ENCODE measurements around the gene CIB2. TPM values are rescaled to one million over a fixed set of nuclear protein-coding genes. Genes with fewer than 3 reads are reported as not detected.

The CIB2 gene
- polyA plus RNA-seq, 1 donor (not counting 4 experiments of a cell fraction or from before 2014, with no cell fraction given) = 4.1 TPM

DNA sequence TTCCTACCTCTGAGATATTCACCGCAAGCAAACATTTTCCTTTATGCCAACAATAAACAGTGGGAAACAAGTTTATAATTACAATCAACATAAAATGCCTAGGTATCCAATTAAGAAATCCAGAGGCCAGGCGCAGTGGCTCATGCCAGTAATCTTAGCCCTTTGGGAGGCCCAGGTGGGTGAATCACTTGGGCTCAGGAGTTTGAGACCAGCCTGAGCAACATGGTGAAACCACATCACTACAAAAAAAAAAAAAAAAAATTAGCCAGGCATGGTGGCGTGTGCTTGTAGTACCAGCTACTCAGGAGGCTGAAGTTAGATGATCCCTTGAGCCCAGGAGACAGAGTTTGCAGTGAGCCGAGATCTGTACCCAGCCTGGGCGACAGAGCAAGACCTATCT is 71.0 kb downstream of the CIB2 start:
- Histone ChIP-seq H3K4me1 (ENCODE audit: control insufficient read depth, extremely low read depth, insufficient read depth, low read length) (peaks cover 37% of the 10 kb centered on the region), H3K79me2 (ENCODE audit: control insufficient read depth, insufficient read depth, low read length) (peaks cover 68% of the 10 kb centered on the region), H2AFZ (ENCODE audit: control insufficient read depth, low read length) (no peak overlapping the region), H3K4me3 (ENCODE audit: control insufficient read depth in 2 of 3, extremely low read depth in 1 of 3, insufficient read depth in 2 of 3, low read depth in 1 of 3, low read length in 3 of 3) (no peak overlapping the region), H3K9me1 (ENCODE audit: control insufficient read depth, extremely low read depth, insufficient read depth, low read length) (peaks cover 2% of the 10 kb centered on the region), H3K27ac (ENCODE audit: control insufficient read depth, insufficient read depth, low read length) (no peak overlapping the region), H3K9me3 (ENCODE audit: control insufficient read depth, low read depth, low read length) (no peaks in the 10 kb centered on the region), H3K27me3 (ENCODE audit: control insufficient read depth, extremely low read depth, insufficient read depth, low read length) (no peaks in the 10 kb centered on the region), H3K9ac (ENCODE audit: control insufficient read depth, extremely low read depth, insufficient read depth, low read length) (no peak overlapping the region), H4K20me1 (ENCODE audit: control insufficient read depth, extremely low read depth, insufficient read depth, low read length) (no peaks in the 10 kb centered on the region), H3K4me2 (ENCODE audit: control insufficient read depth, extremely low read depth, insufficient read depth, low read depth, low read length) (no peak overlapping the region), H3K36me3 (ENCODE audit: control insufficient read depth in 2 of 2, extremely low read depth in 1 of 2, insufficient read depth in 2 of 2, low read length in 2 of 2) (no peaks in the 10 kb centered on the region)
- FAIRE-seq = no peak
- dilution Hi-C loops (cut with MboI; ENCODE audit: extremely low pct_ligation_motif_present, low sequenced_read_pairs) = no loop called here
- DNase-seq (ENCODE audit: low read depth, low spot score) = no peak
- TF ChIP-seq, protein P1, sequence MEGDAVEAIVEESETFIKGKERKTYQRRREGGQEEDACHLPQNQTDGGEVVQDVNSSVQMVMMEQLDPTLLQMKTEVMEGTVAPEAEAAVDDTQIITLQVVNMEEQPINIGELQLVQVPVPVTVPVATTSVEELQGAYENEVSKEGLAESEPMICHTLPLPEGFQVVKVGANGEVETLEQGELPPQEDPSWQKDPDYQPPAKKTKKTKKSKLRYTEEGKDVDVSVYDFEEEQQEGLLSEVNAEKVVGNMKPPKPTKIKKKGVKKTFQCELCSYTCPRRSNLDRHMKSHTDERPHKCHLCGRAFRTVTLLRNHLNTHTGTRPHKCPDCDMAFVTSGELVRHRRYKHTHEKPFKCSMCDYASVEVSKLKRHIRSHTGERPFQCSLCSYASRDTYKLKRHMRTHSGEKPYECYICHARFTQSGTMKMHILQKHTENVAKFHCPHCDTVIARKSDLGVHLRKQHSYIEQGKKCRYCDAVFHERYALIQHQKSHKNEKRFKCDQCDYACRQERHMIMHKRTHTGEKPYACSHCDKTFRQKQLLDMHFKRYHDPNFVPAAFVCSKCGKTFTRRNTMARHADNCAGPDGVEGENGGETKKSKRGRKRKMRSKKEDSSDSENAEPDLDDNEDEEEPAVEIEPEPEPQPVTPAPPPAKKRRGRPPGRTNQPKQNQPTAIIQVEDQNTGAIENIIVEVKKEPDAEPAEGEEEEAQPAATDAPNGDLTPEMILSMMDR (optimal IDR thresholded peaks at IDR 0.05 in 1 of 3, IDR thresholded peaks at IDR 0.05 in 1 of 3, conservative IDR thresholded peaks at IDR 0.05 in 1 of 3; ENCODE audit: extremely low read depth in 1 of 3, insufficient read depth in 2 of 3, low read length in 3 of 3) = no peak
- no peak for TF ChIP-seq EZH2 (IDR thresholded peaks at IDR 0.05; ENCODE audit: low read length)

DNA sequence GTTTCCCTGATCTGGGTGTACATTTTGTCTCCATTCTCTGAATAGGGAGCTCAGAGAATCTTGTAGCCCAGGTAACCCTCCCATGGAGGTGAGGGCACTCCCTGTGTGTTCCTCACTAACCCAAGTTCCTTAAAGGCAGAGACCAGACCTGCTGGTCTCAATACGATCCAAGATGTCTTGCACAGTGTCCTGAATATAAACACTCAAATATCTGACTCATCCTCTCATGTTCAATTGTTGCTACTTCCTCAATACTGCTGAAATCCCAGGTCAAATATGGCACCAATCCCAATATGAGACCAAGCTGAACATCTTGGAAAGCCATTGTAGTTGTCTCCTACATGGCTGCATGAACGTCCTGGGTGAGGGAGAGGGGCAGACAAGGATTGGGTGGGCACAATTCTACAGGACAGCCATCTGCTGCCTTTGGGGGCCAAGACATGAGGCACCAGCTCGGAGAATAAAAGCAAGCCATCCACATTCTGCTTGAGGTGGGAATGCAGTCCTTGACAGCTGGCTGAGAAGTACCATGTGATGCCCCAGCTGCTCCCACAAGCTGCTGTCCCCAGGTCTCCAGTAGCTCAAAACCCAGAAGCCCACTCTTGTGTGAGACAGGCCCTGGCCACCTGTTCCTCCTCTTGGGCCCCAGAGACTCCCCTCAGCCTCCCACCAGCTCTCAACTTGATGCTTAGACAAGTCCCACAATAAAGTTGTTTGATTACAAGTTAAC is 72.0 kb downstream of the CIB2 start:
- Histone ChIP-seq H3K36me3 (ENCODE audit: control insufficient read depth in 2 of 2, extremely low read depth in 1 of 2, insufficient read depth in 2 of 2, low read length in 2 of 2) (no peaks in the 10 kb centered on the region), H3K4me1 (ENCODE audit: control insufficient read depth, extremely low read depth, insufficient read depth, low read length) (peaks cover 34% of the 10 kb centered on the region), H2AFZ (ENCODE audit: control insufficient read depth, low read length) (no peak overlapping the region), H3K79me2 (ENCODE audit: control insufficient read depth, insufficient read depth, low read length) (peaks cover 67% of the 10 kb centered on the region), H3K9ac (ENCODE audit: control insufficient read depth, extremely low read depth, insufficient read depth, low read length) (no peak overlapping the region), H3K9me3 (ENCODE audit: control insufficient read depth, low read depth, low read length) (no peaks in the 10 kb centered on the region), H4K20me1 (ENCODE audit: control insufficient read depth, extremely low read depth, insufficient read depth, low read length) (no peaks in the 10 kb centered on the region), H3K4me3 (ENCODE audit: control insufficient read depth in 2 of 3, extremely low read depth in 1 of 3, insufficient read depth in 2 of 3, low read depth in 1 of 3, low read length in 3 of 3) (no peak overlapping the region), H3K9me1 (ENCODE audit: control insufficient read depth, extremely low read depth, insufficient read depth, low read length) (peaks cover 2% of the 10 kb centered on the region), H3K4me2 (ENCODE audit: control insufficient read depth, extremely low read depth, insufficient read depth, low read depth, low read length) (no peak overlapping the region), H3K27me3 (ENCODE audit: control insufficient read depth, extremely low read depth, insufficient read depth, low read length) (no peaks in the 10 kb centered on the region), H3K27ac (ENCODE audit: control insufficient read depth, insufficient read depth, low read length) (no peak overlapping the region)
- TF ChIP-seq, protein P1 (optimal IDR thresholded peaks at IDR 0.05 in 1 of 3, IDR thresholded peaks at IDR 0.05 in 1 of 3, conservative IDR thresholded peaks at IDR 0.05 in 1 of 3; ENCODE audit: extremely low read depth in 1 of 3, insufficient read depth in 2 of 3, low read length in 3 of 3) = no peak
- TF ChIP-seq EZH2 (IDR thresholded peaks at IDR 0.05; ENCODE audit: low read length) = no peak
- DNase-seq (ENCODE audit: low read depth, low spot score) = no peak
- FAIRE-seq = no peak
- dilution Hi-C loops (cut with MboI; ENCODE audit: extremely low pct_ligation_motif_present, low sequenced_read_pairs) = no loop called here

All from keratinocyte (primary cell).